Thyroid gland (tissue), 4 donors: ENCODE results near the gene PNKD. TPM values are rescaled to one million over a fixed set of nuclear protein-coding genes. Genes with fewer than 3 reads are reported as not detected.

Source experiments
- DNase-seq, 2 donors: peaks; one replicate each; pipeline ENCODE4 v3.0.0-alpha.2; 2019
- H3K27ac ChIP-seq, 3 donors: fragments of 200-600 bp; sonication (generic); 1 replicate in 2 of 3; 2 replicates in 1 of 3; pipeline ENCODE4 v1.5.1; 2016 to 2019; ENCODE audit warnings: mild to moderate bottlenecking in 1 of 3, moderate library complexity in 1 of 3
- H3K27me3 ChIP-seq: fragments of 200-600 bp; sonication (generic); one replicate; pipeline ENCODE4 v1.5.1; 2019
- H3K36me3 ChIP-seq, 2 donors: fragments of 200-600 bp; sonication (generic); one replicate each; pipeline ENCODE4 v1.5.1; 2016 to 2019
- H3K4me1 ChIP-seq, 2 donors: fragments of 200-600 bp; sonication (generic); one replicate each; pipeline ENCODE4 v1.5.1; 2017 to 2019
- H3K4me3 ChIP-seq, 3 donors: fragments of 200-600 bp; sonication (generic); replicated peaks in 1 of 3; 1 replicate in 2 of 3; 2 replicates in 1 of 3; pipeline ENCODE4 v1.5.1; 2016; ENCODE audit warnings: mild to moderate bottlenecking in 1 of 3
- H3K9me3 ChIP-seq: fragments of 200-600 bp; sonication (generic); one replicate; pipeline ENCODE4 v1.5.1; 2017
- CTCF ChIP-seq, 6 experiments: fragments of 200-600 bp in 3 of 6; fragments of 450-650 bp in 3 of 6; sonication (generic) in 3 of 6; IDR thresholded peaks; one replicate each; pipeline ENCODE4 v1.5.1; 2016 to 2019; ENCODE audit warnings: antibody characterized with exemption in 6 of 6, mild to moderate bottlenecking in 2 of 6, inconsistent platforms in 1 of 6, moderate library complexity in 1 of 6
- POLR2A ChIP-seq, 2 donors: fragments of 450-650 bp; IDR thresholded peaks; one replicate each; pipeline ENCODE4 v1.6.1; 2017; ENCODE audit warnings: antibody characterized with exemption in 2 of 2, mild to moderate bottlenecking in 2 of 2, moderate library complexity in 1 of 2
- WGBS, 2 donors: methylation state at CpG; one replicate each; pipeline ENCODE4 v1.1.5; 2017; 5-methylcytosine and 5-hydroxymethylcytosine counted together
- intact Hi-C: fragments of 100-400 bp; cut with DNase I; formaldehyde crosslinking; loops from one replicate; pipeline ENCODE4 v1.15.1; 2023
- total RNA-seq, 4 donors: library from RNA; depleted of rRNA; stranded (reverse); fragments of >200 nt; gene quantifications; one replicate each; pipeline ENCODE4 v1.2.3, GENCODE V29; 2016

Gene PNKD
- total RNA-seq, 4 donors from 2014 or later: 57.0 to 110 (median 81.8) TPM

- H3K36me3 ChIP-seq: peaks cover 47 to 63% of the 10 kb centered on the region in 2 donors
Measured at GRCh38 chr2:218244665-218245064, 25.7 kb upstream of the PNKD start.

GRCh38 chr2:218245214-218245613 lies 25.1 kb upstream of the PNKD start:
- Histone ChIP-seq H3K4me1 (no peaks in the 10 kb centered on the region), H3K27ac (no peak overlapping the region), H3K36me3 (peaks cover 47 to 64% of the 10 kb centered on the region in 2 donors), H3K9me3 (no peaks in the 10 kb centered on the region), H3K4me3 (no peak overlapping the region), H3K27me3 (no peaks in the 10 kb centered on the region)
- no peak for DNase-seq
- no peak for TF ChIP-seq POLR2A (IDR thresholded peaks at IDR 0.05)
- no peak for TF ChIP-seq CTCF (IDR thresholded peaks at IDR 0.05)
- intact Hi-C loops: no loop called here
- 44 to 49% methylated on average over 4 to 5 of the region's 5 CpGs for WGBS, 2 donors

More at GRCh38 chr2:218244665-218245064, 25.7 kb upstream of the PNKD start:
- no peaks in the 10 kb centered on the region for H3K9me3 ChIP-seq
- WGBS, 2 donors: 77 to 92% methylated on average over 2 of the region's 2 CpGs
- no peak overlapping the region for H3K4me3 ChIP-seq
- TF ChIP-seq CTCF (IDR thresholded peaks at IDR 0.05): no peak
- no peak for TF ChIP-seq POLR2A (IDR thresholded peaks at IDR 0.05)
- H3K27ac ChIP-seq: no peak overlapping the region
- H3K4me1 ChIP-seq: no peaks in the 10 kb centered on the region
- intact Hi-C loops: no loop called here
- no peaks in the 10 kb centered on the region for H3K27me3 ChIP-seq
- no peak for DNase-seq

GRCh38 chr2:218249691-218250090 lies 20.6 kb upstream of the PNKD start:
- intact Hi-C loops: loop anchor here (10.0 kb wide), 1 partner anchor 65 kb away; no protein-coding TSS in a partner anchor
- Histone ChIP-seq H3K4me3 (no peak overlapping the region), H3K4me1 (no peaks in the 10 kb centered on the region), H3K27ac (no peak overlapping the region), H3K36me3 (peaks cover 87 to 98% of the 10 kb centered on the region in 2 donors), H3K27me3 (no peaks in the 10 kb centered on the region), H3K9me3 (no peaks in the 10 kb centered on the region)
- 90 to 97% methylated on average over 13 of the region's 13 CpGs for WGBS, 2 donors
- TF ChIP-seq CTCF (IDR thresholded peaks at IDR 0.05): no peak
- no peak for TF ChIP-seq POLR2A (IDR thresholded peaks at IDR 0.05)
- no peak for DNase-seq

GRCh38 chr2:218252509-218253231 lies 17.6 kb upstream of the PNKD start:
- H3K36me3 ChIP-seq: peaks cover 82 to 85% of the 10 kb centered on the region in 2 donors
- H3K27me3 ChIP-seq: no peaks in the 10 kb centered on the region
- H3K27ac ChIP-seq: no peak overlapping the region

More at GRCh38 chr2:218252509-218253231, 17.6 kb upstream of the PNKD start:
- TF ChIP-seq CTCF (IDR thresholded peaks at IDR 0.05) (no peak), POLR2A (IDR thresholded peaks at IDR 0.05) (no peak)
- Histone ChIP-seq H3K4me1 (no peaks in the 10 kb centered on the region), H3K9me3 (no peaks in the 10 kb centered on the region), H3K4me3 (no peak overlapping the region)
- WGBS, 2 donors: 80 to 86% methylated on average over 7 of the region's 7 CpGs
- DNase-seq: no peak
- intact Hi-C loops: loop anchor here (10.0 kb wide), 1 partner anchor 68 kb away; no protein-coding TSS in a partner anchor
